HepG2 (cell line): ENCODE measurements around the gene PRR30. TPM values are rescaled to one million over a fixed set of nuclear protein-coding genes. Genes with fewer than 3 reads are reported as not detected.
A peak's percentile ranks its signal among the peaks of the same experiment; 100 is the strongest.

Source experiments
- ERF ChIP-seq: IDR thresholded peaks from 2 replicates; pipeline ENCODE4 v1.6.1; 2018; ENCODE audit warnings: missing biosample characterization, missing genetic modification reagents
- FOXP1 ChIP-seq, 2 experiments: fragments of 450-650 bp in 1 of 2; IDR thresholded peaks; 2 replicates each; pipeline ENCODE4 v1.6.1; 2017 to 2018; ENCODE audit warnings: antibody characterized with exemption in 1 of 2
- NFYC ChIP-seq: IDR thresholded peaks from 2 replicates; pipeline ENCODE4 v1.6.1; 2016; ENCODE audit warnings: missing genetic modification reagents, missing compliant biosample characterization
- RFX5 ChIP-seq: IDR thresholded peaks from 2 replicates; pipeline ENCODE4 v1.6.1; 2011; ENCODE audit warnings: low read depth, low read length, improper control_type of control experiment
- SMAD9 ChIP-seq: sonication (generic); formaldehyde crosslinking; IDR thresholded peaks from 2 replicates; pipeline ENCODE4 v1.5.1; 2020; ENCODE audit warnings: mild to moderate bottlenecking, missing genetic modification reagents
- SP4 ChIP-seq: sonication (generic); formaldehyde crosslinking; IDR thresholded peaks from 2 replicates; pipeline ENCODE4 v1.8.1; 2023; ENCODE audit warnings: mild to moderate bottlenecking, missing genetic modification reagents
- SRF ChIP-seq: IDR thresholded peaks from 2 replicates; pipeline ENCODE4 v1.6.1; 2011; ENCODE audit warnings: mild to moderate bottlenecking, low read depth, low read length, moderate library complexity
- TIGD3 ChIP-seq: sonication (generic); formaldehyde crosslinking; IDR thresholded peaks from 2 replicates; pipeline ENCODE4 v1.5.1; 2020; ENCODE audit warnings: mild to moderate bottlenecking, missing genetic modification reagents, borderline replicate concordance
- ZBTB14 ChIP-seq: sonication (generic); formaldehyde crosslinking; IDR thresholded peaks from 2 replicates; pipeline ENCODE4 v1.4.0; 2020; ENCODE audit warnings: missing genetic modification reagents
- ZBTB2 ChIP-seq: sonication (generic); formaldehyde crosslinking; IDR thresholded peaks from 2 replicates; pipeline ENCODE4 v1.8.0; 2022; ENCODE audit warnings: low read depth, missing genetic modification reagents
- ZGPAT ChIP-seq: IDR thresholded peaks from 2 replicates; pipeline ENCODE4 v1.6.1; 2016; ENCODE audit warnings: mild to moderate bottlenecking
- ZNF367 ChIP-seq: sonication (generic); formaldehyde crosslinking; IDR thresholded peaks from 2 replicates; pipeline ENCODE4 v1.4.0; 2020; ENCODE audit warnings: missing genetic modification reagents, borderline replicate concordance
- ZNF407 ChIP-seq: sonication (generic); formaldehyde crosslinking; IDR thresholded peaks from one replicate; pipeline ENCODE4 v1.5.1; 2020; ENCODE audit warnings: mild to moderate bottlenecking, missing genetic modification reagents; ENCODE audit errors: not compliant biosample characterization
- ZNF777 ChIP-seq: sonication (generic); formaldehyde crosslinking; IDR thresholded peaks from 2 replicates; pipeline ENCODE4 v1.4.0; 2020; ENCODE audit warnings: missing genetic modification reagents
- ZSCAN30 ChIP-seq: sonication (generic); formaldehyde crosslinking; IDR thresholded peaks from 2 replicates; pipeline ENCODE4 v1.5.0; 2020; ENCODE audit warnings: mild to moderate bottlenecking, missing genetic modification reagents
- polyA plus RNA-seq, 8 experiments: library from polyadenylated mRNA; depleted of rRNA in 3 of 8; stranded (reverse) in 7 of 8; unstranded in 1 of 8; fragments of >200 nt; fragmentation: Illumina TruSeq in 4 of 8; extraction: Trizol in 4 of 8; gene quantifications; 2 replicates each; pipeline versions ENCODE4 v1.2.1 to v1.2.3, GENCODE V29; 2011 to 2016; ENCODE audit warnings: low read depth in 4 of 8, missing spikeins in 1 of 8, mixed read lengths in 1 of 8; ENCODE audit not compliant: insufficient read depth in 1 of 8
- total RNA-seq, 5 experiments: library from RNA; depleted of rRNA; stranded (reverse); fragments of >200 nt; fragmentation: Illumina TruSeq; extraction: Trizol; gene quantifications; 2 replicates each; pipeline ENCODE4 v1.2.3, GENCODE V29; 2016; ENCODE audit warnings: low read depth in 1 of 5

PRR30 gene
- total and polyA plus RNA-seq, 2 of the 13 experiments (the other 11 are each of a cell fraction or from before 2014, with no cell fraction given) = not detected

GRCh38 chr2:27093430-27094352, 45.5 kb downstream of the PRR30 start (continued):
- TF ChIP-seq ZNF407 (CRISPR knock-in tag) (no peak), ZGPAT (CRISPR knock-in tag) (peak; percentile 83; the same call in 1 of the 2 replicates), NFYC (no peak), FOXP1 (IDR thresholded peaks at IDR 0.05) (no peak), FOXP1 (CRISPR knock-in tag; IDR thresholded peaks at IDR 0.05) (peak; percentile 89), ZBTB14 (CRISPR knock-in tag) (no peak), ZSCAN30 (CRISPR knock-in tag) (no peak), SMAD9 (CRISPR knock-in tag) (no peak), ZBTB2 (CRISPR knock-in tag) (no peak), ZNF777 (no peak), RFX5 (no peak), ZNF367 (CRISPR knock-in tag) (no peak), SRF (no peak), SP4 (peak; percentile 78), ERF (CRISPR knock-in tag) (peak; percentile 82), TIGD3 (CRISPR knock-in tag) (no peak)
